Midbrain (tissue), 1 donor: ENCODE results near the gene SMYD2.
"Not testable (repeated sequence)": the region's sequence is repeated elsewhere in the genome, so short reads cannot be mapped to it uniquely, and the experiment has no call there.

ENCODE experiments used
- DNase-seq: peaks from one replicate; lab custom pipeline; 2025; lab: John Stamatoyannopoulos, UW

SMYD2 gene

DNA sequence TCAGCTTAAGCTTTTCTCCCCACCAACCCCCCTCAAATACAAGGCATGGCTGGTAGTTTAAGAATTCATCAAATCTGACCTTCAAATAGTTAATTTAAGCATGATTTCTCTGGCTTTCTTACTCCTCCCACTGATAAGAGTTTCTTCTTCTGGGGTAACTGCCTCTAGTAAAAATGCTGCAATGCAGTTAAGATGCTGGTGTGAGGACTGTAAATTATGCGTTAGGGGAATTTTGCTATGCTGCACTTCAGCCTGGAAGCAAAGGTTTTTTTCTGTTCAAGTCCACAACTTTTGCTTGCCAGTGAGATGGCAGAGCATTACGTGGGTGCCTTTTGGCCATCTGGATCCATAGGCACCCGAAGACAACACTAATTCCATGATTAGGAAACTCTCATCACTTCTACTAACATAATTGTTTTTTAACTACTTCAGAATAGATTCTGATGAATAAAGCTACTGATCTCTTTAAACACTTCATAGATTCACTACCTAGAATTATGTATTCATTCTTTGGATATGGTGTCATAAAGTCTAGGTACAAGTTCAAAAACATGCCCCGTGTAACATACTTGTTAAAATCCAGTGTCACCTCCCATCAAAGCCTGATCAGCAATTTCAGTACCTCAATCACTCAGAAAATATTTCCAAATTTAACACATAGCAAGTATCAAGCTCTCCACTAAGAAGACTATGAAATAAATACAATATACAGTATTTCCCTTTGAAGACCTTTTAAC, 8.8 kb upstream of the SMYD2 start:
- DNase-seq = no peak

DNA sequence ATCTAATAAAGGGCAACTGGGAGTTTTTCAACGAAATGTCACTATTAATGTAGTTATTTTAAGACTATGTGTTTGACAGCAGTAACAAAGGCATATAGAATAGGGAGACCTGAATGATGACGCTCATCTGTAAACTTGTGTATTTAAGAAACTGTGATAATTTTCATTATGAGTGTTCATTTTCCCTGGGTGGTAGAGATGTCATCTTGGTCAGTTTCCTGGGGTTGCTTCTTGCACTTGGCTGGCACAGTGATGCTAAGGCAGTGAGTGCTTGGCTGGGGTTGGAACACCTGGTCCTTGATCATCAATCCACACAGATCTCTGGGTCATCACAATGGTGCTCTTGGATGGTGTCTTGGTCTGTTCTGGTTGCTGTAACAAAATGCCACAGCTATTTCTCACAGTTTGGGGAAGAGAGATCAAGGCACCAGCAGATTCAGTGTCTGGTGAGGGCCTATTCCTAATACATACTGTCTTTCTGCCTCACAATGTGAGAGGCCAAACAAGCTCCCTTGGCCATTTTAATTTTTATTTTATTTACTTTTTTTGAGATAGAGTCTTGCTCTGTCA, 7.9 kb upstream of the SMYD2 start:
- no peak for DNase-seq

DNA sequence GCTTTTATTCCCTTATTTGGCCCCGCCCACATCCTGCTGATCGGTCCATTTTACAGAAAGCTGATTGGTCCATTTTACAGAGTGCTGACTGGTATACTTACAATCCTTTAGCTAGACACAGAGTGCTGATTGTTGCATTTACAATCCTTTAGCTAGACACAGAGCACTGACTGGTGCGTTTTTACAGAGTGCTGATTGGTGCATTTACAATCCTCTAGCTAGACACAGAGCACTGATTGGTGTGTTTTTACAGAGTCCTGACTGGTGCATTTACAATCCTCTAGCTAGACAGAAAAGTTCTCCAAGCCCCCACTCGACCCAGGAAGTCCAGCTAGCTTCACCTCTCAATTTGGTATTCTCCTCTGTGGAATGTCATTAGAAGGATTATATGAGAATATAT, 5.3 kb upstream of the SMYD2 start:
- not testable (repeated sequence) for DNase-seq

DNA sequence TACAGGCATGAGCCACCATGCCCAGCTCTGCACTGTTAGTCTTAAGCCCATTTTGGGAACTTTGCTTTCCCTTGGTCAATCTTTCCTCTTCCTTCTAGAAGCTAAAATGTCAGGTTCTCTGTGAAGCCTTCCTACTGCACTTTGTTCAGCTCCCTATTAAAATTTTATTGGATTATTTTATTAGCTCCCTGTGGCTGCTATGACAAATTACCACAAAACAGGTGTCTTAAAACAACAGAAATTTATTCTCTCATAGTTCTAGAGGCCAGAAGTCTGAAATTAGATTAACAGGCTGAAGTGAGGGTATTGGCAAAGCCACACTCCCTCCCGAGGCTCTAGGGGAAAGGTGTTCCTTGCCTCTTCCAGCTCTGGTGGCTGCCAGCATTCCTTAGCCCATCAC, 4.2 kb upstream of the SMYD2 start:
- no peak for DNase-seq

DNA sequence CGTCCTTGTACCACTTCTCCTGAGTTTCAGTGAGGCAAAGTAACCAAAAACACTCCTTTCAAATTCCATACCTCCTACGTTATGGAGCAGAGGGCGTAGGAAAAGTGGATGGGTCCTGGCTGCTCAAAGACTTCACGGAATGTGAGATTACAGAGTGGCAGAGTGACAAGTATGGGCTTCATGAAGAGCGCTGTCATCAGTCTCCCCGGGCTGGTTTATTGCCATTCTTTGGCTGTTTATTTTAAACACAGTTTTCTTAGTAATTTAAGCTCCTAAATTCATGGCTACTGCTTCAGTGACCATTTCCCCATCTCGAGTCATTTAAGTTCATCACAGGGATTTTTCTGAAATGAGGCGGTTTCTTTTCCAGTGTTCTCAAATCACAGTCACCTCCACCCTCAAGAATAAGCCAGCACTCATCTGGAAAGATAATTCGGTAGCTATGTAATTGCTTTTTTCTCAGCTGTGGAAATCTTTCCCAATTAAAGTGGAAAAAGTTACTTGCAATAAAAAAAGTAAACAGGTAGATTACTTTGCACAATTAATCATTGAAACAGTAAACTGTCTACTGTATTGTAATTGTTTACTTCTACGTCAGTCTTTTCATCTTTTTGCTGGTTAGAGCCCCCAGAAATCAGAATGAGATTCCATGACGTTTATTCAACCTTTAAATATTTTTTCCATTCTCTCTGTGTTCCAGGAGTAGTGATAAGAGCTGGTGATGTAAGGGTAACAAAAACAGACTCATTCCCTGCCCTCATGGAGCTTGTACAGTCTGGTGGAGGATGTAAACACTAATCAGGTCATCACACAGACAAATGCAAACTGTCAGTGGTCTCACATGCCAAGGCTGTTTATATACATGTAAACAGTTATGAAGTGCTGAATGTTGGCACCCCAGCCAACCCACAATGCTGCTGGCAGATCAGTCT, 3.0 kb upstream of the SMYD2 start:
- no peak for DNase-seq

DNA sequence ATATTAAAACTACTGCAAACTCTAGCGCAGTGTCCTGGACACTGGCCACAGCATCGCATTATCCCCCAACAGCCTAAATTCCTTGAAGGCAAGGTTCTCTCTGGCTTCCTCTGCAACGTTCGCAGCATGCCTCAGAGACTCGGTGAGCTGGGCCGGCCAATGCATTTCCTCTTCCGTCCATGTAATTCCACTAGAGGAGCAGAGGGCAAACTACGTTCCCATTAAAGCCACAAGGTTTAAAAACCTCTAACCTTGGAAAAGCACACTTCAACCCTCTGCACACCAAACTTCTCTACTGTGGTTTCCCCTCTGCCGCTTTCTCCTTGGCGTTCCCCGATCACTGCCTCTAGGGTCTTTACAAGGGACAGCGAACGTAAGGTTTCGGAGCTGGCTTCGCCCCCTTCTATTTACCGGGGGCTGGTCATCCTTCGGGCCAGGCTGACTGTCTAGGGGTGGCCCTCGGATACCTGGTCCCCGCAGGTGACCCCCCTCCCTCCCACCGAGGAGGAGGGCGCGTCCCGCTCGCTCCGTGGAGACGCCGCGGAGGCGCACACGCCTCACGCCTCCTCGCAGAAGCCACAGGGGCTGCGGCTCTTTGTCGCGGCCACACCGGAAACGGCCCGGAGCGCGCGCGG, 456 bp upstream of the SMYD2 start:
- DNase-seq = no peak

DNA sequence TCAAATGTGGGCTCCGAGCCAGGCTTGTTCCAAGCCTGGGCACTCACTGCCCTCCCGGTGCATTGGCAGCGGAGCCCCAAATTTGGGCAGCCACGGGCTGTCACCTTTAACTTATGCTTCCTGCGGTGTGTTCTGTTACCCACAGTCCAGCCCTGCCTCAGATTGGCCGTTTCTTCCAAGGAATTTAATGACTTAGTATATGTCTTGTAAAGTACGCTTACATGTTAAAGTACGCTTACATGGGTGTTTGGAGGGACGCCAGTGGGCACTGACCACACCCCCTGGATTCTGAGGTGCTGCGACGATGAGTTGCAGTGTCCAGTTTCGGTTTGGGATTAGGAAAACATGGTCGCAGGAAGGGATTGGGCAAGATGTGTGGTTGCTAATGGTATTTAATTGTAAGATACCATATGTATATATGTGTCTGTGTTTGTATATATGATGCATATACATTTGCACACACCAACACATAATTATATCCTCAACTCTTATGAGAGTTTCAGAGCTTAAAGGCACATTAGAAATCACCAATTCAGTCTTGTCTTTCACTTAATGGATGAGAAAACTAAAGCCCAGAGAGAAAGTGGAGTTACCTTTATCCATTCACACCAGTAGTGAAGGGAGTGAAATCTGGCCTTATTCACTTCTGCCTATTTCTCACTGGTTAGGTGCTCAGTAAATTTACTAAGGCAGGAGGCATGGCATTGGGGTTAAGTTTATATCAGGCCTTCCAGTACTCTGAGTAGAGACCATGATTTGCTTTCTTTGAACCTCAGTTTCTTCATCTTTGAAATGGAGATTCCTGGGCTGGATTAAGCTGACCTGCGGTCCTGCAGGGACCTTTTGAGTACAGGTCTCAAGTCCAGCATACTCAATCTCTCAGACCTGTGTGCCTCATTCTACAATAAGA, 1.0 kb downstream of the SMYD2 start:
- DNase-seq = no peak

DNA sequence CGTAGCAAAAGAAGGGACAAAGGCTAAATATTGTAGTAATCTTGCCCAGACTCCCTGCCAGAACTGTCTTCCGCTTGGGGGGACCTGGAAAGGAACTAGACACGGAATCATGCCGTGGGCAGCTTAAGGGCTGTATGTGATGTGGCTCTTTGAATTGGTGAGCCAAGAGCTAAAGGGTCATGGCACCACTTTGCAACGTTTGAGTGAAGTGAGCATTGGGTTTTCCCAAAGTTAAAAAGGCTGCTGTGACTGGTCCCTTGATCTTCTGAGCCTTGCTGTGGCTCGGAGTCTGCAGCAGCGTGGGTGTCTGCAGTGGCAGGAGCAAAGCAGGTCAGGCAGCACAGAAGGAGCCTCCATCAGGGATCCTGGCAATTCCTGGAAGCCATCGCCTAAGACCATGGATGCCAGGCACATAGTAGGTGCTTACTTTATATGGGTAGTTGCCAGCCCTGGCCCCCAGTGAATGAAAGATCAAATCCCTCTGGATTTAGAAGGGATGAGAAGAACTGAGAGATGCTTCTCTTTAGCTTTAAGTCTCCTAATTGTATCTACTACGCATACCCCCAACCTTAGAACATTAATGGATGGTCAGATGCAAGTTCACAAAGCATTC, 1.8 kb downstream of the SMYD2 start:
- no peak for DNase-seq

DNA sequence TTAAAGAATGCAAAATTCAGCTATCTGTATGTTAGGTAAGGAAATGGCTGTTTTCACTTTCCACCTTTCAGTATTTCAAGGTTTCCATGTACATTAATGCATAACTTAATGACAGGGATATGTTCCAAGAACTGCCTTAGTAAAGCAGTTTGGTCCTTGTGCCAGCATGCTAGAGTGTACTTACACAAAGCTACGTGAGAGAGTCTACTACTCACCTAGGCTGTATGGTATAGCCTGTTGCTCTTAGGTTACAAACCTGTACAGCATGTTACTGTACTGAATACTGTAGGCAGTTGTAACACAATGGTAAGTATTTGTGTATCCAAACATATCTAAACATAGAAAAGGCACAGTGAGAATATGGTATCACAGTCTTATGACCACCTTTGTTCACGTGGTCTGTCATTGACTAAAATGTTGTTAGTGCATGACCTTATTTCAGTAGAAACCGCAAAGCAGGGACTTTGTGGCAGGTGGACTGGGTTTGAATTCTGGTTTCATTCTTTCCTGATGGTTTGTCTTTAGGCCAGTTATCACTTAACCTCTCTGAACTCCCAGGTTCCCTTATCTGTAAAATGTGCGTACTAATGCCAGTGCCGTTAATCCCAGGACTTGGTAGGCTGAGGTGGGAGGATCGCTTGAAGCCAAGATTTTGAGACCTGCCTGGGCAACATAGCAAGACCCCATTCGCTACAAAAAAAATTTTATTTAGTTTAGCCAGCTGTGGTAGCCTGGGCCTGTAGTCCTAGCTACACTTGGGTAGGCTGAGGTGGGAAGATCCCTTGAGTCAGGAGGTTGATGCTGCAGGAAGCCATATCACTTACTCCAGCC, 4.9 kb downstream of the SMYD2 start:
- DNase-seq = no peak

DNA sequence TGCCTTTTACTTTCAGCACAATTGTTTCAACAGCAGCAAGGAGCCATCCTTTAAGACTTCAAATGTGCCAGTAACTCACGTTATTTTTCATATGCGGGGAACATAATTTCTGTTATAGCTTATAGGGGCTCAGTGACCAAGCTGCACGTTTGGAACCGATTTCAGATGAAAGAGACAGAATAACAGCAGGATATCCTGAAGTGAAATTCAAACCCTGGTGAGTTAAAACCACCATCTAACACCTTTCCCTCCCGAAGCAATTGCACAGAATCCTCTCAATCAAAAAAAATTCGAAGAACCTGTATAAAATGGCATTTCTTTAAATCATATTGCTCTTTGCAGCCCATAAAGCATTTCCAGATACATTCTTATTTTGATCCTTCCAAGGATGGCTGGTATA, 6.9 kb downstream of the SMYD2 start:
- no peak for DNase-seq

DNA sequence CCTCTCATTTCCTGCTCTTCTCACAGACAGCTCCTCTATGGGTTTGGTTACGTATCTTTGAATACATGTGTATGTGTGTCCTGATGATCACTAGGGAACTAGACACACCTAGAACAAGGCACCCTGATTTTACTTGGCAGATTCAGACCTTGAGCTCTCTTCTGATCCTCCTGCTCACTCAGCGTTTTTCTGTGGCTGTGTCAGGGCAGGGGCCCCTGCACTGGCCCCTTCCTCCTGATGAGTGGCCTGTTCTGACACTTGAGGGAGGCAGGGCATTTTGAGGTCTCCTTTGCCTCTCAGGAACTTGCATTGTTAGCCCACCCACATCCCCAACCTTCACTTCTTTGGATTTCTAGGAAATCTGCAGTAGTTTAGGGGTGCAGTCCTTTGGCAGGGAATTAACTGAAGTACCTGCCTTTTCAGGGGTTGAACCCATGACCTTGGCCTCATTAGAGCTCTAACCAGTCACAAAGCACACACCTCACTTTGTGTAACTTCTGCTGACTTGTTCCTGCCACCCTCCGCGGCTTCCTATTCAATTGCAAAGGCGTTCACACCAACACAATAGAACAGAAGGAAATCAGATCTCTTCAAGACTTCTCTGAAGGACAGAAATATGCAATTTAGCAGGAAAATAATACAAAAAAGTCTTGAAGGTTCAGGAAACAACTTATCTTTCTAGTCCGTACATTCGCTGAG, 8.8 kb downstream of the SMYD2 start:
- DNase-seq = no peak

DNA sequence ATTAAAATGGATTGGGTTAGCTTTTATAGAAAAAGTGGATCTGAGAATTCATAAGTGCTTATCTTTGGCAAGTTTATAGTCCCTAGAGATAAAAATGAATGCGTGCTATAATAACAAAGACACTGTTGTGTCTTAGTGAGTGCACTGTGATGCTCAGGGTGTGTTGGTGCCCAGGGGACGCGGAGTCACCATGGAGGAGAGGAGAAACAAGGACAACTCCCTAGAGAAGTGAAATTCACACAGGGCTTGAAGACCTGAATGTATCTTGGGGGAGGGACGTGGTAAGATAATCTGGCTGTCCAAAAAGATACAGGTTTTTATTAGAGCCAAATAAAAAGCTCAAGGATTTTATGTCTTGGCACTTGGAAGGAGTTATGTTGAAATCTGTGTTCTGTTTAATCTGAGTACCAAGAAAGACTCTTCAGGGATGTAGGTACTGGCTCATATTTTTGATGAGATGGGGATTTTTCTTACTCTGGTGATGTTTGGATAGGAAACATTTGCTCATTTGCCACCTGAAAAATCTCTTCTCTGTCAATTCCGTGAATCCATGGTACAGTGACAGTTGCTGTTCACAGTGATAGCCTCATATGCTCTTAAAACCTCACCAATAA, 9.6 kb downstream of the SMYD2 start:
- no peak for DNase-seq

DNA sequence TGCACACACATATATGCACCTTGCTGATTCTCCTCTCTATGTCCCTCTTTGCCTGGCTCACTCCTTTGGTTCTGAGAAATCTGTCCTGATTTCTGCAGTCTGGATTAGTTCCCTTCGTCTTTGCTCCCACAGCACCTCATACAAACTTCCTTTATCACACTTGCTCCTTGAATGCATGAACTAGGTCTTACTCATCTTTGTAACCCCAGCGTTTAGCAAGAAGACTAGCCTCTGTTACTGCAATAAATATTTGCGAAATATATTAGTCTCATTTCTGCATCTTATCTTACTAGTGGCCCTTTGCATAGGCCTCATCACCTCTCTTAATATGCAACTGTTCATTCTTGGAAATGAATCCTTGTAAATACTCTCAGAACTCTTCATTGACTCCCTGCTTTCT, 11.4 kb downstream of the SMYD2 start:
- no peak for DNase-seq

DNA sequence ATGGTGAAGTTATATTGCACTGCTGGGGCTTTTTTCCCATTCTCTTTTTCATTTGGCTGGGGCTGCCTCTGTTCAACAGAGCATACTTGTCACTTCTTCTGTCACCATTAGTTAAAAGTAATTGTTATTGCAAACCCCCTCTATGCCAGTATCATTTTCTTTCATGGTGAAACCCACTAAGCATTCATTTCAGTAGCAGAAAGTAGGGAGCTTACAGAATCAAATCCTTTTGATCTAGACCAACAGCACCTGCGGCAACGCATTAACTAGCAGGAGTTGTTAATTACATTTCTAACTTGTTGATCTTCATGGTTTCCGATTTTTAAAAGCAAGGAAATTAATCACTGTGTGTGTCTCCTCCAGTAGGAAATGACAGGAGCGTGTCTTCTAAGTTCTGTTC, 15.0 kb downstream of the SMYD2 start:
- no peak for DNase-seq

DNA sequence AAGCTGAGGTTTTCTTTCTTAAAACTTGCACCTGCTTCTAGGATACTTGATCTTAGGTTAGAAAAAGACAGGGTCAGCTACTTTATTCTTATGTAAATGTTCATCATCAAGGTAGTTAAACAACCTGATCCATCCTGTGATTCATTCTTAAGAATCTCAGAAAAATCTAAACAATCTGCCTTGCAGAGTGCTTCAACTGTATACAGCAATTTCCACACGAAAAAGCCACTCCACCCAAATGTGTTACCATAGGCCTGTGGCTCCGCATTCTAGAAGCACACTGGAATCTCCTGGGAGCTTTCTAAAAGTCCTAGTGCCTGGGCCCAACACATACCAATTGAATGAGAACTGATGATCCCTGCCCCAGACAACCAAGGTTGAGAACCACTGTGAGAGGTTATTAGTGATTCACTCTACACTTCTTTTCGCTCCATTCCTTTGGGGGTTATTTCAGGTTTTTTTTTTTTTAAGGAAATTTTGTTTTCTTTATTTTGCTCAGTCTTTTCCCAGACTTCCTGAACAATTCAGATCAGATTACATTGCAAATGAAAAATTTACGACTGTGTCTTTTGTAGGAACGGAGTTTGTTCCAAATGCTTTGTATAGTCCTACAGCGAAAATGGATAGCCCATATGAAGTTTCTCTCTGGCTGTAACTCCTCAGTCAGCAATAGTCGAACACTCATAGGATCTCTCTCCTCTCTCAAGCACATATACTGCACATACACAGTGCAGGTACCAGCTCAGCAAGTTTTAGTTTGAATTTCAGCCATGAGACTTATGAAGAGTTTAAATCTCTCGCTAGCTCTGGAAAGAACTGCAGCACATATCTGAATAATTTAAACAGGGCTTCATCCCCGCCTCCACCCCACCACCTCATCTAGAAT, 16.1 kb downstream of the SMYD2 start:
- no peak for DNase-seq

DNA sequence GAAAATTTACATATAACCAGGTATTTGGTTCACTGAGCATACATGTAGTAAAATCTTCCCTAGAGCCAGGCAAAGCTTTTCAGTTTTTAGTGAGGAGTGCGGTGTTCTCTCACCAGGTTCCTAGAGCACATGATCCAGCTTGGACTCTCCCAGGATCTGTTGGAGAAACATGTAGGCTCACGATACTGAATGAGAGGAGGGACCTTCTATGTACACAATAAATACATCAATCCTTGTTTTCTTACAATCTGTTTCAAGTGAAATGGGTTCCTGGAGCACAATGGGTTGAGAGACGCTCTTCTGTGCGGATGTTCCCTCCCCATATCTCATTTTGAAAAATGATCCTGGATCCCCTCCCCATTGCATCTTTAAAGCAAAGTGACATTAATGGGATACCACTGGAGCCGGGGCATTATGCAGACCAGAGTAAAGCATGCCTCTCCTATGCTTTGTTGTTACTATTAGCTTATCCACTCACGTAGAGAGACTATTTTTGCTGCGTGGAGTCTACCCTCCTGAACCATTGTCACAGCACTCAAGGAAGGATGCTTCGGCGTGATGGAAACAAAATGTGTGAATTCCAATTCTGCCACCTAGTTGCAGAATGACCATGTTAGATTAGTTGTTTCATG, 19.3 kb downstream of the SMYD2 start:
- no peak for DNase-seq

DNA sequence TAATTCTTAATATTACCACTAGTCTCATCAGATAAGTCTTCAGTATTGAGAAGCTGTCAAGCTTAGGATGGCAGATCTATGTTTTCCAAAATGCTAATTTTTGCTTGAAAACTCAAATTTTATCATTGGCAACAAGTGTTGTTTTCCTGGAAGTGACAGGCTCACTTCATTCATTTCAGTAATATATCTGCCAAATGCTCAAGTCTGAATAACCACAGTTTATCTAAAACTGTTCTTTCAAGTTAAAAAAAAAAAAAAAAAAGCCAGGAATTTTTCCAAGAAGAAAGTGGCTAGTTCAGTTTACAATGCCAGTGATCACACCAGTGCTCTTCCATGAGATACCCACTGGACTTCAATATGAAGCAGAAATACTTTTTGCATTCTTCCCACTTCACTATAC, 20.6 kb downstream of the SMYD2 start:
- DNase-seq = no peak
